Measurements from ENCODE around the gene DCP2.

Gene DCP2

DNA sequence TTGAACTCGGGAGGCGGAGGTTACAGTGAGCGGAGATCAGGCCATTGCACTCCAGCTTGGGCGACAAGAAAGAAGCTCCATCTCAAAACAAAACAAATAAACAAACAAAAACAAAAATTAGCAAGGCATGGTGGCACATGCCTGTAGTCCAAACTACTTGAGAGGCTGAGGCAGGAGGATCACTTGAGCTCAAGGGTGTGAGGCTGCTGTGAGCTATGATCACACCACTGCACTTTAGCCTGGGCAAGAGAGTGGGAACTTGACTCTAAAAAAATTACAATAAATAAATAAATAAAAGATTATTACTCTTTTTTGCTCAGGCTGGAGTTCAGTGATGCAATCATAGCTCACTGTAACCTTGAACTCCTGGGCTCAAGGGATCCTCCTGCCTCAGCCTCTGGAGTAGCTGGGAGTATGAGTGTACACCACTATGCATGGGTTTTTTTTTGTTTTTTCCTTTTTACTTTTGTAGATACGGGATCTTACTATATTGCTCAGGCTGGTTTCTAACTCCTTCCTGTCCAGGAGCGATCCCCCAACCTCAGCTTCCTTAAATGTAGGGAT, 9.0 kb upstream of the DCP2 start:
- Histone ChIP-seq H3K9me3 (ENCODE audit: control insufficient read depth, low read length) (no peaks in the 10 kb centered on the region), H3K23ac (ENCODE audit: low read length in 2 of 2) (no peak overlapping the region), H3K4me3 (ENCODE audit: insufficient read depth in 1 of 2, low read depth in 1 of 2, low read length in 2 of 2) (no peak overlapping the region), H2AFZ (ENCODE audit: low read depth, low read length) (no peak overlapping the region), H3K4ac (ENCODE audit: low read depth in 1 of 2, low read length in 2 of 2) (no peak overlapping the region), H2BK120ac (ENCODE audit: low read depth, low read length) (no peak overlapping the region), H2BK5ac (ENCODE audit: low read depth, low read length, poor library complexity, severe bottlenecking) (no peak overlapping the region), H2AK5ac (ENCODE audit: low read length, severe bottlenecking) (no peak overlapping the region), H3K27me3 (ENCODE audit: control insufficient read depth in 1 of 2, insufficient read depth in 1 of 2, low read length in 2 of 2) (no peaks in the 10 kb centered on the region), H3K4me1 (ENCODE audit: control insufficient read depth, insufficient read depth, low read depth, low read length) (peaks cover 10% of the 10 kb centered on the region), H4K8ac (ENCODE audit: low read length) (no peak overlapping the region), H2BK15ac (ENCODE audit: low read depth, poor library complexity, severe bottlenecking) (no peak overlapping the region), H3K79me1 (replicated peaks; ENCODE audit: low read length, poor library complexity, severe bottlenecking) (no peaks in the 10 kb centered on the region), H4K91ac (ENCODE audit: low read length) (no peak overlapping the region), H3K27ac (ENCODE audit: low read length, poor library complexity, severe bottlenecking) (no peak overlapping the region), H3K9ac (ENCODE audit: low read length) (no peak overlapping the region), H2BK12ac (ENCODE audit: low read length in 2 of 2) (peak overlapping the region in 1 of 2 experiments; percentile 54), H3K18ac (ENCODE audit: low read depth in 1 of 2, low read length in 2 of 2) (no peak overlapping the region), H3K4me2 (ENCODE audit: low read length, poor library complexity, severe bottlenecking) (no peak overlapping the region), H3K14ac (ENCODE audit: low read length in 2 of 2) (no peak overlapping the region), H3K36me3 (ENCODE audit: control insufficient read depth in 1 of 2, insufficient read depth in 2 of 2, low read depth in 1 of 2, low read length in 2 of 2) (no peaks in the 10 kb centered on the region)
- DNase-seq: no peak
- WGBS: 100% methylated on average over 2 of the region's 6 CpGs

DNA sequence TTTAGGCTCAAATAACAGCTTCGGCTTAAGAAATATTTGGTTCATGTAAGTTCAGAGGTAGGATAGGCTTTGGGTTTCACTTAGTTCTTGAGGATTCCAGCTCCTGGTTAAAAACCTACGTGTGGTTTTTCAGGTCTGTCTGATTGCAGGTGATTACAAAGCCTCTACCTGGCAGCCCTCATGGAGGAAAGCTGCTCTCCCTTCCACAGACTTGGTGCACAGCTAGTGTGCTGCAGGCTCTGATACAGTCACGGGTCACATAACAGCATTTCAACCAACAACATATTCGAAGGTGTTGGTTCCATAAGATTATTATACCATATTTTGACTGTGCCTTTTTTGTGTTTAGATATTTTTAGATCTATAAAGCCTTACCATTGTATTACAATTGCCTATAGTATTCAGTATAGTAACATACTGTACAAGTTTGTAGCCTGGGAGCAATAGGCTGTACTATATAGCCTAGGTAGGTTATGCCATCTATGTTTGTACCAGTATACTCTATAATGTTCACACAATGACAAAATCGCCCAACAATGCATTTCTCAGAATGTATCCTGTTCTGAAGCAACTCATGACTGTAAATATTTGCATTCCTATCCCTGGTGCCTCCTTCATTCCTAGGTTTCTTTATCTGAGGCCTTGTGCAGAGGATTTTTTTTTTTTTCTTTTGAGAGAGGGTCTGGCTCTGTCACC, 8.0 kb upstream of the DCP2 start:
- H2AFZ ChIP-seq (ENCODE audit: low read depth, low read length): no peak overlapping the region
- no peak overlapping the region for H3K23ac ChIP-seq (ENCODE audit: low read length in 2 of 2)
- H3K27ac ChIP-seq (ENCODE audit: low read length, poor library complexity, severe bottlenecking): peak overlapping the region; percentile 64
- no peak overlapping the region for H3K4ac ChIP-seq (ENCODE audit: low read depth in 1 of 2, low read length in 2 of 2)
- no peaks in the 10 kb centered on the region for H3K27me3 ChIP-seq (ENCODE audit: control insufficient read depth in 1 of 2, insufficient read depth in 1 of 2, low read length in 2 of 2)
- WGBS: 73% methylated on average over 3 of the region's 5 CpGs
- peaks cover 14% of the 10 kb centered on the region for H3K4me1 ChIP-seq (ENCODE audit: control insufficient read depth, insufficient read depth, low read depth, low read length)
- H4K91ac ChIP-seq (ENCODE audit: low read length): no peak overlapping the region
- H2BK15ac ChIP-seq (ENCODE audit: low read depth, poor library complexity, severe bottlenecking): no peak overlapping the region
- no peak overlapping the region for H3K4me3 ChIP-seq (ENCODE audit: insufficient read depth in 1 of 2, low read depth in 1 of 2, low read length in 2 of 2)
- H3K9ac ChIP-seq (ENCODE audit: low read length): no peak overlapping the region
- DNase-seq: peak; percentile 73
- no peak overlapping the region for H3K4me2 ChIP-seq (ENCODE audit: low read length, poor library complexity, severe bottlenecking)
- H2AK5ac ChIP-seq (ENCODE audit: low read length, severe bottlenecking): no peak overlapping the region
- no peak overlapping the region for H4K8ac ChIP-seq (ENCODE audit: low read length)
- no peaks in the 10 kb centered on the region for H3K79me1 ChIP-seq (replicated peaks; ENCODE audit: low read length, poor library complexity, severe bottlenecking)
- no peaks in the 10 kb centered on the region for H3K9me3 ChIP-seq (ENCODE audit: control insufficient read depth, low read length)
- no peak overlapping the region for H3K14ac ChIP-seq (ENCODE audit: low read length in 2 of 2)
- peak overlapping the region; percentile 74 for H2BK120ac ChIP-seq (ENCODE audit: low read depth, low read length)
- no peaks in the 10 kb centered on the region for H3K36me3 ChIP-seq (ENCODE audit: control insufficient read depth in 1 of 2, insufficient read depth in 2 of 2, low read depth in 1 of 2, low read length in 2 of 2)
- peak overlapping the region in 1 of 2 experiments; percentile 72 for H3K18ac ChIP-seq (ENCODE audit: low read depth in 1 of 2, low read length in 2 of 2)
- no peak overlapping the region for H2BK5ac ChIP-seq (ENCODE audit: low read depth, low read length, poor library complexity, severe bottlenecking)
- H2BK12ac ChIP-seq (ENCODE audit: low read length in 2 of 2): peak overlapping the region; percentile 51 to 70

DNA sequence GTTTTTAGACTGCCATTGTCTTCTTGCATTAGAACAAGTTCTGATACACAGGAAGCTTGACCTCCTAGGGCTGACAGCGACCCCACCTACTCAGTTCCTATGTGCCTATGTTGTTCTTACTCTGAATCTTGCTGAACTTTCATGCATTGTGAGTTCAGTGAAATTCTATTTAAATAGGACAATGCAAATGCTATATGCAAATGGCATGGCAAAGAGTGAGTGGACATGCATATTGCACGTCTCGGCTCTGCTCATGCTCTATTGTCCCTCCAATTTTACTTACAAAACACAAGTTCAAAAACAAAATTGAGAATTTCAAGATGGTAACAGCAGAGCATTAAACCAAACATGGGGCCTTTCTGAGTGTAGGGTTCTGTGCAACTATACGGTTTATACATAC, 5.3 kb upstream of the DCP2 start:
- Histone ChIP-seq H3K4ac (ENCODE audit: low read depth in 1 of 2, low read length in 2 of 2) (no peak overlapping the region), H2BK12ac (ENCODE audit: low read length in 2 of 2) (no peak overlapping the region), H2BK120ac (ENCODE audit: low read depth, low read length) (no peak overlapping the region), H3K4me1 (ENCODE audit: control insufficient read depth, insufficient read depth, low read depth, low read length) (peaks cover 14% of the 10 kb centered on the region), H3K36me3 (ENCODE audit: control insufficient read depth in 1 of 2, insufficient read depth in 2 of 2, low read depth in 1 of 2, low read length in 2 of 2) (no peaks in the 10 kb centered on the region), H3K4me3 (ENCODE audit: insufficient read depth in 1 of 2, low read depth in 1 of 2, low read length in 2 of 2) (no peak overlapping the region), H2BK15ac (ENCODE audit: low read depth, poor library complexity, severe bottlenecking) (no peak overlapping the region), H3K79me1 (replicated peaks; ENCODE audit: low read length, poor library complexity, severe bottlenecking) (no peaks in the 10 kb centered on the region), H4K91ac (ENCODE audit: low read length) (no peak overlapping the region), H3K18ac (ENCODE audit: low read depth in 1 of 2, low read length in 2 of 2) (no peak overlapping the region), H2BK5ac (ENCODE audit: low read depth, low read length, poor library complexity, severe bottlenecking) (no peak overlapping the region), H3K27me3 (ENCODE audit: control insufficient read depth in 1 of 2, insufficient read depth in 1 of 2, low read length in 2 of 2) (no peaks in the 10 kb centered on the region), H3K27ac (ENCODE audit: low read length, poor library complexity, severe bottlenecking) (no peak overlapping the region), H3K9ac (ENCODE audit: low read length) (no peak overlapping the region), H2AFZ (ENCODE audit: low read depth, low read length) (no peak overlapping the region), H3K4me2 (ENCODE audit: low read length, poor library complexity, severe bottlenecking) (no peak overlapping the region), H2AK5ac (ENCODE audit: low read length, severe bottlenecking) (no peak overlapping the region), H3K23ac (ENCODE audit: low read length in 2 of 2) (no peak overlapping the region), H4K8ac (ENCODE audit: low read length) (no peak overlapping the region), H3K9me3 (ENCODE audit: control insufficient read depth, low read length) (no peaks in the 10 kb centered on the region), H3K14ac (ENCODE audit: low read length in 2 of 2) (no peak overlapping the region)
- DNase-seq: no peak
- WGBS: 91% methylated on average over 3 of the region's 4 CpGs

DNA sequence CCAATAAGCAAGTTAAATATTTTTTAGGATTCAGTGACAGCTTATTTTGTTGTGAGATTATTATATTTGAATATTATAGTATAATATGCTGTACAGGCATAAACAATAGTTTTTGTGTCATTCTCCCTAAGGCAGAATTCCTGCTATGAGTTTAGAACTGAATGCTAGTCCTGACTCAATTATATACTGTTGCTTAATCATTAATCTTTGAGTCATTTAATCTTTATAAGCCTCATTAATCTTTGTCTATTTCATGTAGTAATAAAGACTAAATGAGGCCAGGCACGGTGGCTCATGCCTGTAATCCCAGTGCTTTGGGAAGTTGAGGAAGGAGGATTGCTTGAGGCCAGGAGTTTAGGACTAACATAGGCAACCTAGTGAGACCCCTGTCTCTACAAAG, 3.6 kb upstream of the DCP2 start:
- 100% methylated on average over 1 of the region's 1 CpG for WGBS
- H2BK5ac ChIP-seq (ENCODE audit: low read depth, low read length, poor library complexity, severe bottlenecking): no peak overlapping the region
- H3K27ac ChIP-seq (ENCODE audit: low read length, poor library complexity, severe bottlenecking): no peak overlapping the region
- no peaks in the 10 kb centered on the region for H3K9me3 ChIP-seq (ENCODE audit: control insufficient read depth, low read length)
- H3K79me1 ChIP-seq (replicated peaks; ENCODE audit: low read length, poor library complexity, severe bottlenecking): no peaks in the 10 kb centered on the region
- H3K14ac ChIP-seq (ENCODE audit: low read length in 2 of 2): no peak overlapping the region
- H3K36me3 ChIP-seq (ENCODE audit: control insufficient read depth in 1 of 2, insufficient read depth in 2 of 2, low read depth in 1 of 2, low read length in 2 of 2): no peaks in the 10 kb centered on the region
- H2BK15ac ChIP-seq (ENCODE audit: low read depth, poor library complexity, severe bottlenecking): no peak overlapping the region
- H3K9ac ChIP-seq (ENCODE audit: low read length): no peak overlapping the region
- H2AFZ ChIP-seq (ENCODE audit: low read depth, low read length): no peak overlapping the region
- no peak overlapping the region for H3K4ac ChIP-seq (ENCODE audit: low read depth in 1 of 2, low read length in 2 of 2)
- H3K18ac ChIP-seq (ENCODE audit: low read depth in 1 of 2, low read length in 2 of 2): no peak overlapping the region
- H3K27me3 ChIP-seq (ENCODE audit: control insufficient read depth in 1 of 2, insufficient read depth in 1 of 2, low read length in 2 of 2): no peaks in the 10 kb centered on the region
- H3K23ac ChIP-seq (ENCODE audit: low read length in 2 of 2): no peak overlapping the region
- no peak overlapping the region for H2AK5ac ChIP-seq (ENCODE audit: low read length, severe bottlenecking)
- no peak for DNase-seq
- H2BK12ac ChIP-seq (ENCODE audit: low read length in 2 of 2): no peak overlapping the region
- no peak overlapping the region for H3K4me2 ChIP-seq (ENCODE audit: low read length, poor library complexity, severe bottlenecking)
- no peak overlapping the region for H3K4me3 ChIP-seq (ENCODE audit: insufficient read depth in 1 of 2, low read depth in 1 of 2, low read length in 2 of 2)
- H3K4me1 ChIP-seq (ENCODE audit: control insufficient read depth, insufficient read depth, low read depth, low read length): peaks cover 14% of the 10 kb centered on the region
- H4K8ac ChIP-seq (ENCODE audit: low read length): no peak overlapping the region
- H2BK120ac ChIP-seq (ENCODE audit: low read depth, low read length): no peak overlapping the region
- no peak overlapping the region for H4K91ac ChIP-seq (ENCODE audit: low read length)
